HG03378 (cell line): ENCODE data around the gene LMOD1.
"Not testable (repeated sequence)": the region's sequence is repeated elsewhere in the genome, so short reads cannot be mapped to it uniquely, and the experiment has no call there.

Experiments
- ATAC-seq: cut with Tn5 transposase; IDR thresholded peaks from one replicate; pipeline ENCODE4 v1.9.1; 2021; ENCODE audit warnings: mild to moderate bottlenecking, moderate library complexity; ENCODE audit not compliant: unreplicated experiment

Gene LMOD1

DNA sequence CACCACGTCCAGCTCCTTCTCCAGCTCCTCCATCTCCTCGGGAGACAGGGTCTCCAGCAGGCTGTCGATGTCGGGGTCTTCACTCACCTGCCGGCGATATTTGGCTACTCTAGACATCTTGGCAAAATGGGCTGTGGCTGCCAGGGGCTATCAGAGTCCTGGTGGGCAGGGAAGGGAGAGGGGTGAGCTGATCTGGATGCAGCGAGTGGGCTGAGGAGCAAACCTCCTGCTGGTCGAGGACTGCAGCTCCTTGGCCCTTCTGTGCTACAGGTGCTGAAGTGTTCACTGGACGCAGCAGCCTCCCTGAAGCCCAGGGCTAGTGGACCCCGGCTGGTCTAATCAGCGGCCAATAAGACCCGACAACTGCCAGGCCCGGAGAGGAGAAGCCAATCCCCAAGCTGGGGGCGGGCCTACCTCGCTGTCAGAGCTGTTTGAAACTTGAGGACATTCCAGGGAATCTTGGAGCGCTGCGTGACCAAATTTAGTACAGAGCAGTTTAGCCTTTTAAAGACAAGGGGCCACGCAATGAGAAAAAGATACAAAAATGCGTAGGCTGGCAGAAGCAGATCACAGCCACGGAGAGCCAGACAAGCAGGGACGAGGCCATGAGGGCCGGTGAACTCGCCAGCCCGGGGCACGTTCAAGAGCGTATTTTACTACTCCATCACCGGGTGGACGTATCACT is at the start of gene LMOD1:
Gene LMOD1, minus strand, starts transcription at position 325 of the 685 bp plus-strand sequence. Its CDS starts 208 bp downstream, at position 117.
- ATAC-seq: no peak

DNA sequence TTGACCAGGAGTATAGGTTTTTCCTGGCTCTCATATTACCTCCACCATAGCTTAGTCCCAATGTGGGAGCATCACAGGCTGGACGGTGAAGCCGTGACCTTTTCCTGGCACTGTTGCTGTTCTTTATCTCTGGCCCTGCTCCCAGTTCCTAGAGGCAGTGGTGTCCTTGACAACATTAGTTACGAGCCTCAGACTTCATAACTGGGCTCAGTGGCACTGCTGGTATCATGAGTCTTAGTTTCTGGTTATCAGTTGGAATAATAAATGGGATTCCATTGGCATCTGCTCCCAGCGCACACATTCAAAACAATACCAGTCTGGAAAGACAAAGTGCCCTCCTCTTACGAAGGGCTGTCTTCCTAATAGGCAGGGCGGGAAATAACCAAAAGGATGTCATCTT is 44.1 kb upstream of the LMOD1 start:
- ATAC-seq: no peak

DNA sequence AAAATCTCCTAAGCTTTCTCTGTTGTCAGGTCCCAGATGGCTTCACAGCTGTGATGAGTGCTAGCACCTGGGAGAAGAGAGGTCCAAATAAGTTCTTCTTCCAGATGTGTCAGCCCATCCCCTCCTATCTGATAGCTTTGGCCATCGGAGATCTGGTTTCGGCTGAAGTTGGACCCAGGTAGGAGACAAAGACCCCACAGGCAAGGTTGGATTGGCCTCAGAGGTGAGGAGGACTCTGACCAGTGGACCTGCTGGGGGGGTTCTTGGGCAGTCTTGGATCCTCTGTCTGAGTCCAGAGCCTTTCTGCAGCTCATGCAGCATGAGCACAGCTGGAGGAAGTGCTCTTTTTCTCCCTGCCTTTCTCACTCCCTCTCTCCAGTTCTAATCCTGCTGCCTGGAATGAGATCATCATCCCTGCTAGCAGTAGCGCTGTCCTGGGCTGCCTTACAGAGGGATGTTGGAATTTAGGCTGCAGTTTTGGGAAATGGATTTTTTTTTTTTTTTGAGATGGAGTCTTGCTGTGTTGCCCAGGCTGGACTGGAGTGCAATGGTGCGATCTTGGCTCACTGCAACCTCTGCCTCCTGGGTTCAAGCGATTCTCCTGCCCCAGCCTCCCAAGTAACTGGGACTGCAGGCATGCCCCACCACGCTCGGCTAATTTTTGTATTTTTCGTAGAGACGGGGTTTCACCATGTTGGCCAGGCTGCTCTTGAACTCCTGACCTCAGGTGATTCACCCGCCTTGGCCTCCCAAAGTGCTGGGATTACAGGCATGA is 43.2 kb upstream of the LMOD1 start:
- no peak for ATAC-seq

DNA sequence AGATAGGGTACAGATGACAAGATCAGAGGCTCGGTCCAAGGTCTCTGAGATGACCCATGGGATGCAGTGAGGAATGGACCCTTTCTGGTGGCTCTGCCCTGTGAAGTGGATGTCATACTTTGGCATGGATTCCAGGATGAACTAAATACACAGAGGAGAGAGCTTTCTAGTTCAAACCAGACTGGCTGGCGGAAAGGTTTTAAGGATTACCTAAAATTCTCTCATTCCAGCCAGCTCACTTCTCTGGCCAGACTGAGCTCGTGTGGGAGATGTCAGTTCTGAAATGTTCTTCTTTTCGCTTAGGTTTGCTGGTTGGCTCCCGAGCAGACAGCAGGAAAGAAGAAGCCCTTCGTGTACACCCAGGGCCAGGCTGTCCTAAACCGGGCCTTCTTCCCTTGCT is 42.3 kb upstream of the LMOD1 start:
- ATAC-seq: no peak

DNA sequence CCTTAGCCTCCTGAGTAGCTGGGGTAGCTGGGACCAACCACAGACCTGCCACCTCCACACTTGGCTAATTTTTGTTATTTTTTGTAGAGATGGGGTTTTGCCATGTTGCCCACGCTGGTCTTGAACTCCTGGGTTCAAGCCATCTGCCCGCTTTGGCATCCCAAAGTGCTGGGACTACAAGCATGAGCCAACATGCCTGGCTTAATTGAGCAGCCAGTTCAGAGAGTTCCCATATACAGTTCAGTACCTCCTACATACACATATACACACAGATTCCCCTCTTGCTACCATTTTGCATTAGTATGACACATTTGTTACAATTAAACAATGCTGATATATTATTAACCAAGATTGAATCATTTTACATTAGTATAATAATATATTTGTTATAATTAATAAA is 39.0 kb upstream of the LMOD1 start:
- ATAC-seq: no peak

DNA sequence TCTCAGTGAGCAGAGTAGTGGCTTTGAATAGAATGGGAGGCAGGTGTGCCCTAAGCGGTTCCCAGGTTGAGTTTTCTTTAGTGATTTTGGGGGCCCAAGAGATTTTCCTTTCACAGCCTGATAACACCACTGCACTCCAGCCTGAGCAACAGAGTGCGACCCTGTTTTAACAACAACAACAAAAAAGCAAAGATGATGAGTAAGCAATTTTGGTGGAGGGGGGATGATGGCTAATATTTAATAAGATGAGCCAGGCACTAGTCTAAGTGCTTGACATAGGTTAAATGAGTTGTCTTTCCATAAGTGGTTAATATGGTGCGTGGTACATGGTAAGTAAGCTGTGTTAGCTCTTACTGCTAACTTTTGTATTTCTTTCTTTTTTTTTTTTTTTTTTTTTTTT is 38.1 kb upstream of the LMOD1 start:
- no peak for ATAC-seq

DNA sequence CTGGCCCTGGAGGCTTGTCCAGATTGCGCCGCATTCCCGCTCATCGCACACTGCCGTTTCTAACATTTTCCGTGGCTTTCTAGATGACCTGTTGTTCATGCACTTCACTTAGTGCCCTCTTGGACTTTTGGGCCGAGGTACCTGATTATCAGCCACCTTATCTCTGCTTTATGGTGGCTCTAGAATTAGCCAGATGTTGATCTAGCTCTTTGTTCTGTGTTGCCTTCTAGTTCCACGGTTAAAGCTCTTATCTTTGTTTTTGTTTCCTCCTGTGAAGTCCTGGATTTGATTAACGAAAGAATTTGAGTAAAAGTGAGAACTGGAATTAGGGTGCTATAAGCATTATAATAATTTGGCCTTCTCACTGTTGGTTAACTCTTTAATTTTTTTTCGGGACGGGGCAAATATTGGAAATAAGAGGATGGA is 37.0 kb upstream of the LMOD1 start:
- ATAC-seq: peak; percentile 15

DNA sequence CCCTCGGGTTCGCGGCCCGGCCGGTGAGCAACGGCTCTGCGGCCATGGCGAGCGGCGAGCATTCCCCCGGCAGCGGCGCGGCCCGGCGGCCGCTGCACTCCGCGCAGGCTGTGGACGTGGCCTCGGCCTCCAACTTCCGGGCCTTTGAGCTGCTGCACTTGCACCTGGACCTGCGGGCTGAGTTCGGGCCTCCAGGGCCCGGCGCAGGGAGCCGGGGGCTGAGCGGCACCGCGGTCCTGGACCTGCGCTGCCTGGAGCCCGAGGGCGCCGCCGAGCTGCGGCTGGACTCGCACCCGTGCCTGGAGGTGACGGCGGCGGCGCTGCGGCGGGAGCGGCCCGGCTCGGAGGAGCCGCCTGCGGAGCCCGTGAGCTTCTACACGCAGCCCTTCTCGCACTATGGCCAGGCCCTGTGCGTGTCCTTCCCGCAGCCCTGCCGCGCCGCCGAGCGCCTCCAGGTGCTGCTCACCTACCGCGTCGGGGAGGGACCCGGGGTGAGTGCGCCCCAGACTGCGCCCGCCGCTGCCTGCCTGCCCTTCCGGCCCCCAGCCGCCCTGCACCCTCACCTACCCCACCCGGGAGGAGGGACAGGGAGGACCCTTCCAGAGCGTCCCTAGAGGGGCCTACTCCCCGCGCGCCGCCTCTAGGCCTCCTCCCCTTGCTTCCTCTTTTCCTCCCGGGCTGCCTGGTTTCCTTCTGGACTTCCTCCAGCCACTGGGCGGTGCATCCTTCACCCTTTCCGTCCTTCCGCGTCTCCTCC is 36.5 kb upstream of the LMOD1 start, which contains the start of gene RNPEP:
Gene RNPEP, plus strand, starts transcription at position 26 of the 757 bp plus-strand sequence. Its CDS starts 19 bp downstream, at position 45.
- ATAC-seq: peak; percentile 38

DNA sequence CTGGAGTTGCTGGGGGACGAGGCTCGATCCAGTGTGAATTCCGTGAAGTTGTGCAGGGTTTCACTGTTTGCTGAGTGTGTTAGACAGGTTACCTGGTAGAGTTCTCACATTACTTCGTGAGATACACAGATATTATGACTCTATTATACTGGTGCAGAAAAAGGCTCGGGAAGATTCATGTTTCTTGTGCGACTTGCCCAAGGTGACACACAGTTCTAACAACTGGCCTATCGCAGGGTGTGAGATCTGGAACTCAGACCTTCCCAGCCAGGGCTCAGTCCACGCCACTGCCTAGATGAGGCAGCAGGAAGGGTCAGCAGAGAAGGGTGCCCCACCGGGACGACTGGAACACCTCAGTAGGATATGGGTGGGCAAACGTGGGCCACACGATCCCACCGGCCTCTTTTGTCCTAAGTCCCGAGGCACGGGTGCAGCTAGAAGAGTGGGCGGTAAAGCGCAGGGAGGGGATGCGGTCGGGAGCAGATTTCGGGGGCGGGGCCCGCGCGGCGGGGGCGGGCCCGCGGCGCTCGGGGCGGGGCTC is 35.8 kb upstream of the LMOD1 start:
- peak; percentile 20 for ATAC-seq

DNA sequence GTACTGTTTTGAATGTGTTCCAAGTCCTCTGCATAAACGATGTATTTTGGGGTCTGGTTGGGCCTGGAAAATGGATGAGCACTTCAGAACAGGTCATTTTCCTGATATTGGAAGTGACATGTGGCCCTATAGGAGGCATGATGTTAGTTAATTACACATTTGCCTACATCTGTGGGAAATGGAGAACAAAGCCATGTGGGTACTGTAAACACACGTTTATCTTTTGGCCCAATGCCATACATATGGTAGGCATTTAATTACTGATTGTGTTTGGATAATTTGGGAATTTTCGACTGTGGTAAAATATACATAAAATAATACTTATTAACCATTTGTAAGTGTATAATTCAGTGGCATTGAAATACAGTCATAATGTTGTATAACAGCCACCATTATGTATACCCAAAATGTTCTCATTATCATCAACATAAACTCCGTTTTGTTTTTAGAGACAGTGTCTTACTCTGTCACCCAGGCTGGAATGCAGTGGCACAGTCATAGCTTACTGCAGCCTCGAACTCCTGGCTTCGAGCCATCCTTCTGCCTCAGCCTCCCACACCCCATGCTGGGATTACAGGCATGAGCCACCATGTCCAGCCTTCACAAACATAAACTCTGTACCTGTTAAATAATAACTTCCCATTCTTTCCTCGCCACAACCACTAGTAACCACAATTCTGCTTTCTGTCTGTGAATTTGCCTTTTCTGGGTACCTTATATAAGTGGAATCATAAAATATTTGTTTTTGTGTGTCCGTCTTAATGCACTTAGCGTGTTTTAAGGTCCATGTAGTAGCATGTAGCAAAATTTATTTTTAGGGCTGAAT is 24.2 kb upstream of the LMOD1 start:
- ATAC-seq: no peak

DNA sequence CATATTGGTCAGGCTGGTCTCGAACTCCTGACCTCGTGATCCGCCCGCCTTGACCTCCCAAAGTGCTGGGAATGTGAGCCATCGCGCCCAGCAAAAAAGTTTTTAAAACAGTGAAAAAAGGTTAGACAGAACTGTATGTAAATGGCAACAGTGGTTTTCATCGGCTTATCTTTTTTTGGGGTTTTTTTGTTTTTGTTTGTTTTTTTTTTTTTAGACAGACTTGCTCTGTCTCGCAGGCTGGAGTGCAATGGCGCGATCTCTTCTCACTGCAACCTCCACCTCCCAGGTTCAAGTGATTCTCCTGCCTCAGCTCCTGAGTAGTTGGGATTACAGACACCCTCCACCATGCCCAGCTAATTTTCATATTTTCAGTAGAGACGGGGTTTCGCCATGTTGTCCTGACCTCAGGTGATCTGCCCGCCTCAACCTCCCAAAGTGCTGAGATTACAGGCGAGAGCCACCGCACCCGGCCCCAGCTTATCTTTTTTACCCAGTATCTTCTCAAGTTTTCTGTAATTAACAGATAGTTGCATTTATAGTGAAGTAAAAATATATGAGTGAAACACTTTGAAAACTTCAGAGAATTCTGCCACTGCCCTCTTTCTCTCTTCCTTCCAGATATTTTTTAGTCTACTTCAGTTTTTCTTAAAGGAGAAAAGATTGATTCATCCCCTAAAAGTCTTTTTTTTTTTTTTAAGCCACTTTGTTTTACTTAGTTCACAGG is 22.0 kb upstream of the LMOD1 start:
- ATAC-seq: no peak

DNA sequence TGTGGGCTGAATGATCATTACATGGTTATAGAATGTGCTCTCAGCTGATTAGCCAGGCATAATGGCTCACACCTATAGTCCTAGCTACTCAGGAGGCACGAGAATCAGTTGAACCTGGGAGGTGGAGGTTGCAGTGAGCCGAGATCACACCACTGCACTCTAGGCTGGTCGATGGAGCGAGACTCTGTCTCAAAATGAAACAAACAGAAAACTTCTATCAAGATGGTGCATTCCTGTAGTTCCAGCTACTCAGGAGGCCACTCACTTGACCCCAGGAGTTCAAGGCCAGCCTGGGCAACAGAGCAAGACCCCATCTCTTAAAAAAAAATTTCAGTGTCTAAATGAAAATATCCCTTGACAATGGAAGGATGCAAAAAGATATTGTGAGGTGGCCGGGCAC is 19.8 kb upstream of the LMOD1 start:
- no peak for ATAC-seq

DNA sequence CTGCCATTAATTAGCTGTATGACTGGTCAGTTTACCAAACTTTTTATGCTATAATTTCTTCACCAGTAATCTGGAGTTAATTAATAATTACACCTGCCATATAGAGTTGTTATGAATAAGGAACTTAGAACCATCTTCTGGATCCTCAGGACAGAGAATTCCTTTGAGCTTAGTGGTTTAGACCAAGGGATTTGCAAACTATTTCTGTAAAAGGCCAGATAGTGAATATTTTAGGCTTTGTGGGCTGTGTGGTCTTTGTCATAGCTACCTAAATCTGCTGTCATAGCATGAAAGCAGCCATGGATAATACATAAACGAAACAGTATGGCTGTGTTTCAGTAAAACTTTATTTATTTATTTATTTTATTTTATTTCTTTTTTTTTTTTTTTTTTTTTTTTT is 17.9 kb upstream of the LMOD1 start:
- ATAC-seq: no peak

DNA sequence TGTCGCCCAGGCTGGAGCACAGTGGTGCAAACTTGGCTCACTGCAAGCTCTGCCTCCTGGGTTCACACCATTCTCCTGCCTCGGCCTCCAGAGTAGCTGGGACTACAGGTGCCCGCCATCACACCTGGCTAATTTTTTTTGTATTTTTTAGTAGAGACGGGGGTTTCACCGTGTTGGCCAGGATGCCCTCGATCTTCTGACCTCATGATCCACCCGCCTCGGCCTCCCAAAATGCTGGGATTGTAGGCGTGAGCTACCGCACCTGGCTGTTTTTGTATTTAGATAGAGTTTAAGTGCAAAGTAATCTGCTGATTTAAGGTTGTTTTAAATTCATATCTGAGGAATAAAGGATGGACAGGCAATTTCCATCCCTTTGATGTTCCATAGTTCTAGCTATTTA is 16.0 kb upstream of the LMOD1 start:
- not testable (repeated sequence) for ATAC-seq

DNA sequence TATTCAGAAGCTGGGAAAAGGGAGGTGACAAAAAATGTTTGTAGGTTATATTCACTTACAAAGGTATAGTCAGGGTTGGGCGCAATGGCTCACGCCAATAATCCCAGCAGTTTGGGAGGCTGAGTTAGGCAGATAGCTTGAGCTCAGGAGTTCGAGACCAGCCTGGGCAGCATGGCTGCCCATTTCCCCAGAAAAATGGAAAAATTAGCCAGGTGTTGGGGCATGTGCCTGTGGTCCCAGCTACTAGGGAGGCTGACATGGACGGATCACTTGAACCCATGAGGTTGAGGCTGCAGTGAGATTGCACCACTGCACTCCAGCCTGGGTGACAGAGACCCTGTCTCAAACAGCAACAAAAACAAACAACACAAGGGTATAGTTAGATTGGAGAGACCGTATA is 12.0 kb upstream of the LMOD1 start:
- ATAC-seq: no peak

DNA sequence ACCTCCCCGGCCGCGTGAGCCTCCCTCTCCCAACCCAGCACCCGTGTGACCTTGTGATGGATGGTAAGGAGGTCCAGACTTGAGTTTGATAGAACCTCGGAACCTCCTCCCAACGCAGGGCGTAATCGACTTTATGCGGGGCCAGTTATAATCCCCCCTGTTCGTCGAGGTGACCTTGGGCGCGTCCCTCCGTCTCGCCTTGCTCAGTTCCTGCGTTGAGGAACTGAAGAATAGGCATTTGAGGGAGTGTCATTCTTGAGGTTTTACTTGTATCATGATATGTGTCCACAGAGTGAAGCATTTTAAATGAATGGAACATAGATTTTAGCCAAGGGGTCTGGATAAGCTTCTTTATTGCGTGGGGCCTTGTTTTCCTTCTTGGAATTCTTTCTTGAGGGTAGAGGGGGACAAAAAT is 9.4 kb upstream of the LMOD1 start:
- ATAC-seq: no peak

DNA sequence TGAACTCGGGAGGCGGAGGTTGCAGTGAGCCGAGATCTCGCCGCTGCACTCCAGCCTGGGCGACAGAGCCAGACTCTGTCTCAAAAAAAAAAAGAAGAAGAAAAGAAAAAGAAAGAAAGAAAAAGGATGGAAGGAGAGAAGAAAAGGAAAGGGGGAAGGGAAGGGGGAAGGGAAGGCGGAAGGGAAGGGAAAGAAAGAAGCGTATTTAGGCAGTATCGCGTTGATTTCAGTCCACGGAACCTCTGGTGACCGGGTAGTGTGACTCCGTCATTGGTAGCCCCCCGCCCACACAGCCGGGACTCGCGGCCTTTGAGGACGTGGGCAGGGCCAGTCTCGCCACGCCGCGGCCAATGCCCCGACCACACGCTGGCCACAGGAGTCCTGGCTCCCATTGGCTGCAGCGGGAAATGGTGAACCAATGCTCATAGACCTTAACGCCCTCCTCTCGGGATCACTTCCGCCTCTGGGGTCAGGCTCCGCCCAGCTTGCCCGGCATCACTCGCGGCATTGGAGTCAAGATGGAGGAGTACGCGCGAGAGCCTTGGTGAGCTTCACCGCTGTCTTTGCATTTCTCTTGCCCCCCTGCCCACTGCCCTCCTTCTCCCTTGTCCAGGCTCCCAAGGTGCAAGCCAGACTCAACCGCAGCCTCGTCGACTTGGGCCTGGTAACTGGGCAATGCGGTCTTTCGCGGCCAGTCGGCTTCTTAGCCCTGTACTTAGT is 8.8 kb upstream of the LMOD1 start, which contains the start of gene TIMM17A:
Gene TIMM17A, plus strand, starts transcription at position 495 of the 720 bp plus-strand sequence. Its CDS starts 24 bp downstream, at position 519.
- peak; percentile 97 for ATAC-seq

DNA sequence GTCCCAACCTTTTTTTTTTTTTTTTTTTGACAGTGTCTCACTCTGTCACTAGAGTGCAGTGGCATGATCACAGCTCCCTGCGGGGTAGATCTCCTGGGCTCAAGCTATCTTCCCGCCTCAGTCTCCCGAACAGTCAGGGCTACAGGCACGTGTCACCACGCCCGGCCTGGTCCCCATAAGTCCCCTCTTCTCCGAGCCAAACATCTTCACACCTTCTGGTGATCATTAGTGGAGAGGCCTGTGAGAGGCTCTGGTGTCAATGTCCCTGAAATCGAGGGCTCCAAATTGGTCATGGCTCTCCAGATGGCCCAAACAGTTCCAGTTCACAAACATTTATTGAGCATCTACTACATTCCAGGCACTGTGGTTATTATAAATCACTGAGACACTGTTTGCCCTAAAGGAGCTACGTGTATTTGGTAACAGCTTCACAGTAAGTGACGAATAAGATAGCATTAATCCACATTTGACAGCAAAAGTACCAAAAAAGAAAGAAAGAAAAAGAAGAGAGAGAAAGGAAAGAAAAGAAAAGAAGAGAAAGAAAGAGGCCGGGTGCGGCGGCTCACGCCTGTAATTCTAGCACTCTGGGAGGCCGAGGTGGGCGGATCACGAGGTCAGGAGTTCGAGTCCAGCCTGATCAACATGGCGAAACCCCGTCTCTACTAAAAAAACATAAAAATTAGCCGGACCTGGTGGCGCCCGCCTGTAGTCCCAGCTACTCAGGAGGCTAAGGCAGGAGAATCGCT is 8.1 kb upstream of the LMOD1 start:
- no peak for ATAC-seq
